ENCODE data around the gene IFT122.
"Not testable (repeated sequence)": the region's sequence is repeated elsewhere in the genome, so short reads cannot be mapped to it uniquely, and the experiment has no call there.

IFT122 gene

GRCh38 chr3:129529436-129530210 lies 89.6 kb downstream of the IFT122 start:
- no peak overlapping the region for H3K27ac ChIP-seq
- no peak for DNase-seq (ENCODE audit: low read depth, low spot score)

GRCh38 chr3:129530251-129530791 lies 90.3 kb downstream of the IFT122 start:
- no peak for DNase-seq (ENCODE audit: low read depth, low spot score)
- H3K27ac ChIP-seq, result no peak overlapping the region

- no peak for DNase-seq (ENCODE audit: low read depth, low spot score)
- H3K27ac ChIP-seq, result no peak overlapping the region
These were observed 90.8 kb downstream of the IFT122 start for GRCh38 chr3:129530821-129531220.

GRCh38 chr3:129531699-129532098 lies 91.7 kb downstream of the IFT122 start:
- no peak for DNase-seq (ENCODE audit: low read depth, low spot score)
- H3K27ac ChIP-seq, result no peak overlapping the region

- no peak for DNase-seq (ENCODE audit: low read depth, low spot score)
- no peak overlapping the region for H3K27ac ChIP-seq
These were observed 92.2 kb downstream of the IFT122 start for GRCh38 chr3:129532261-129532660.

GRCh38 chr3:129533406-129533805 lies 93.4 kb downstream of the IFT122 start:
- DNase-seq (ENCODE audit: low read depth, low spot score), result no peak
- no peak overlapping the region for H3K27ac ChIP-seq

- H3K27ac ChIP-seq, result no peak overlapping the region
- DNase-seq (ENCODE audit: low read depth, low spot score), result no peak
These were observed 94.5 kb downstream of the IFT122 start for GRCh38 chr3:129534428-129535027.

GRCh38 chr3:129535075-129535474 lies 95.1 kb downstream of the IFT122 start:
- no peak for DNase-seq (ENCODE audit: low read depth, low spot score)
- no peak overlapping the region for H3K27ac ChIP-seq

GRCh38 chr3:129536374-129536667 lies 96.3 kb downstream of the IFT122 start:
- no peak overlapping the region for H3K27ac ChIP-seq
- no peak for DNase-seq (ENCODE audit: low read depth, low spot score)

GRCh38 chr3:129536804-129537203 lies 96.8 kb downstream of the IFT122 start:
- no peak for DNase-seq (ENCODE audit: low read depth, low spot score)

GRCh38 chr3:129539206-129539605 lies 99.2 kb downstream of the IFT122 start:
- DNase-seq (ENCODE audit: low read depth, low spot score), result no peak
- H3K27ac ChIP-seq, result no peak overlapping the region

More at GRCh38 chr3:129536804-129537203, 96.8 kb downstream of the IFT122 start:
- H3K27ac ChIP-seq, result no peak overlapping the region

GRCh38 chr3:129540776-129541516 lies 100.9 kb downstream of the IFT122 start:
- no peak for DNase-seq (ENCODE audit: low read depth, low spot score)
- no peak overlapping the region for H3K27ac ChIP-seq

- H3K27ac ChIP-seq, result no peak overlapping the region
- no peak for DNase-seq (ENCODE audit: low read depth, low spot score)
These were observed 102.7 kb downstream of the IFT122 start for GRCh38 chr3:129542747-129543146.

- no peak within 1 kb of the TSS for H3K27ac ChIP-seq
- no peak for DNase-seq (ENCODE audit: low read depth, low spot score)
These were observed 103.2 kb downstream of the IFT122 start, which contains the start of gene H1-8 for GRCh38 chr3:129543156-129543790. TSS of gene H1-8 (plus strand) at chr3:129543175. CDS start at chr3:129543219, 44 bp downstream.

GRCh38 chr3:129543999-129544398 lies 104.0 kb downstream of the IFT122 start:
- DNase-seq (ENCODE audit: low read depth, low spot score), result no peak
- no peak overlapping the region for H3K27ac ChIP-seq

- H3K27ac ChIP-seq; DNase-seq (ENCODE audit: low read depth, low spot score): not testable (repeated sequence)
These were observed 105.9 kb downstream of the IFT122 start for GRCh38 chr3:129545951-129546350.

GRCh38 chr3:129547241-129547640 lies 107.2 kb downstream of the IFT122 start:
- DNase-seq (ENCODE audit: low read depth, low spot score), result no peak

GRCh38 chr3:129548104-129548965 lies 108.3 kb downstream of the IFT122 start:
- DNase-seq (ENCODE audit: low read depth, low spot score), result no peak
- H3K27ac ChIP-seq, result no peak overlapping the region

More at GRCh38 chr3:129547241-129547640, 107.2 kb downstream of the IFT122 start:
- H3K27ac ChIP-seq, result no peak overlapping the region

- DNase-seq (ENCODE audit: low read depth, low spot score), result peak; percentile 50
- H3K27ac ChIP-seq, result no peak overlapping the region
These were observed 109.2 kb downstream of the IFT122 start for GRCh38 chr3:129549006-129549800.

All from epithelial cell of prostate (primary cell).